KMS-11 (cell line): ENCODE results near the gene C20orf141.

Experiments
- H2AFZ ChIP-seq: fragments of 200-600 bp; sonication (generic); 2 replicates; pipeline ENCODE4 v1.6.1; 2016; ENCODE audit warnings: antibody characterized with exemption, mixed run types, low read depth
- H3K27ac ChIP-seq: fragments of 200-600 bp; sonication (generic); 2 replicates; pipeline ENCODE4 v1.6.1; 2016; ENCODE audit warnings: mild to moderate bottlenecking, mixed run types
- H3K27me3 ChIP-seq: fragments of 200-600 bp; sonication (generic); 2 replicates; pipeline ENCODE4 v1.6.1; 2017; ENCODE audit warnings: mild to moderate bottlenecking, low read depth, mixed run types, moderate library complexity; ENCODE audit not compliant: insufficient read depth
- H3K36me3 ChIP-seq: fragments of 200-600 bp; sonication (generic); 2 replicates; pipeline ENCODE4 v1.6.1; 2017; ENCODE audit warnings: mild to moderate bottlenecking, mixed run types; ENCODE audit not compliant: insufficient read depth
- H3K4me1 ChIP-seq: fragments of 200-600 bp; sonication (generic); 2 replicates; pipeline ENCODE4 v1.6.1; 2016; ENCODE audit warnings: mild to moderate bottlenecking, low read depth, mixed run types; ENCODE audit not compliant: poor library complexity, severe bottlenecking
- H3K4me2 ChIP-seq: fragments of 200-600 bp; sonication (generic); 2 replicates; pipeline ENCODE4 v1.7.0; 2016; ENCODE audit warnings: mild to moderate bottlenecking, mixed run types
- H3K4me3 ChIP-seq: fragments of 200-600 bp; sonication (generic); IDR thresholded peaks from 2 replicates; pipeline ENCODE4 v1.6.1; 2017; ENCODE audit warnings: low read depth, low read length, mixed read lengths; ENCODE audit not compliant: insufficient read depth
- H3K79me2 ChIP-seq: fragments of 200-600 bp; sonication (generic); 2 replicates; pipeline ENCODE4 v1.6.1; 2016; ENCODE audit warnings: low read depth, mixed run types; ENCODE audit not compliant: insufficient read depth
- H3K9ac ChIP-seq: fragments of 200-600 bp; sonication (generic); 2 replicates; pipeline ENCODE4 v1.6.1; 2016; ENCODE audit warnings: mild to moderate bottlenecking, mixed run types
- H4K20me1 ChIP-seq: fragments of 200-600 bp; sonication (generic); 2 replicates; pipeline ENCODE4 v1.6.1; 2016; ENCODE audit warnings: mild to moderate bottlenecking, mixed run types; ENCODE audit not compliant: insufficient read depth
- TF ChIP-seq, protein P1 (sequence below): fragments of 200-600 bp; sonication (generic); conservative IDR thresholded peaks from 2 replicates; pipeline ENCODE4 v1.6.1; 2017; ENCODE audit warnings: low read depth, mild to moderate bottlenecking, antibody characterized with exemption, low read length, moderate library complexity, mixed read lengths

The C20orf141 gene

DNA sequence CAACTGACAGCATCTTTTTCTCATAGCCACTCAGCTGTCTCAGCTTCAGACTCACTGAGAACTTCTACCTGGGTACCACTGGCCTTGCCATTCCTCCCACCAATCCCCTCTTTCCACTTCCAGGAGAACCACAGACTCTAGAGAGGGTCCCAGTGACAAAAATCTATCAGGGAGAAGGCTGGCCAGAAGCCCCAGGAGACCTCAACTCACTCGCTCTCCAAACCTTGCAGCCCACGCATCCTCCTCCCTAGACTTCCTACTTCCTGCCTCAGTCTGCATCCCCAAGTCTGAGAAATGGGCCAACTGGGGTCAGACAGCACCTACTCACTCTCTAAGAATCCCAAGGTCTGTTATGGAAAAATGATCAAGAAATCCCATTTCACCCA is 2.5 kb downstream of the C20orf141 start:
- Histone ChIP-seq H2AFZ (no peak overlapping the region), H3K27ac (no peak overlapping the region), H3K4me2 (no peak overlapping the region), H3K9ac (no peak overlapping the region), H3K36me3 (no peaks in the 10 kb centered on the region), H3K4me1 (peaks cover 5% of the 10 kb centered on the region), H3K27me3 (no peaks in the 10 kb centered on the region), H3K4me3 (no peak overlapping the region), H3K79me2 (no peaks in the 10 kb centered on the region), H4K20me1 (no peaks in the 10 kb centered on the region)
- TF ChIP-seq, protein P1, sequence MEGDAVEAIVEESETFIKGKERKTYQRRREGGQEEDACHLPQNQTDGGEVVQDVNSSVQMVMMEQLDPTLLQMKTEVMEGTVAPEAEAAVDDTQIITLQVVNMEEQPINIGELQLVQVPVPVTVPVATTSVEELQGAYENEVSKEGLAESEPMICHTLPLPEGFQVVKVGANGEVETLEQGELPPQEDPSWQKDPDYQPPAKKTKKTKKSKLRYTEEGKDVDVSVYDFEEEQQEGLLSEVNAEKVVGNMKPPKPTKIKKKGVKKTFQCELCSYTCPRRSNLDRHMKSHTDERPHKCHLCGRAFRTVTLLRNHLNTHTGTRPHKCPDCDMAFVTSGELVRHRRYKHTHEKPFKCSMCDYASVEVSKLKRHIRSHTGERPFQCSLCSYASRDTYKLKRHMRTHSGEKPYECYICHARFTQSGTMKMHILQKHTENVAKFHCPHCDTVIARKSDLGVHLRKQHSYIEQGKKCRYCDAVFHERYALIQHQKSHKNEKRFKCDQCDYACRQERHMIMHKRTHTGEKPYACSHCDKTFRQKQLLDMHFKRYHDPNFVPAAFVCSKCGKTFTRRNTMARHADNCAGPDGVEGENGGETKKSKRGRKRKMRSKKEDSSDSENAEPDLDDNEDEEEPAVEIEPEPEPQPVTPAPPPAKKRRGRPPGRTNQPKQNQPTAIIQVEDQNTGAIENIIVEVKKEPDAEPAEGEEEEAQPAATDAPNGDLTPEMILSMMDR = no peak

DNA sequence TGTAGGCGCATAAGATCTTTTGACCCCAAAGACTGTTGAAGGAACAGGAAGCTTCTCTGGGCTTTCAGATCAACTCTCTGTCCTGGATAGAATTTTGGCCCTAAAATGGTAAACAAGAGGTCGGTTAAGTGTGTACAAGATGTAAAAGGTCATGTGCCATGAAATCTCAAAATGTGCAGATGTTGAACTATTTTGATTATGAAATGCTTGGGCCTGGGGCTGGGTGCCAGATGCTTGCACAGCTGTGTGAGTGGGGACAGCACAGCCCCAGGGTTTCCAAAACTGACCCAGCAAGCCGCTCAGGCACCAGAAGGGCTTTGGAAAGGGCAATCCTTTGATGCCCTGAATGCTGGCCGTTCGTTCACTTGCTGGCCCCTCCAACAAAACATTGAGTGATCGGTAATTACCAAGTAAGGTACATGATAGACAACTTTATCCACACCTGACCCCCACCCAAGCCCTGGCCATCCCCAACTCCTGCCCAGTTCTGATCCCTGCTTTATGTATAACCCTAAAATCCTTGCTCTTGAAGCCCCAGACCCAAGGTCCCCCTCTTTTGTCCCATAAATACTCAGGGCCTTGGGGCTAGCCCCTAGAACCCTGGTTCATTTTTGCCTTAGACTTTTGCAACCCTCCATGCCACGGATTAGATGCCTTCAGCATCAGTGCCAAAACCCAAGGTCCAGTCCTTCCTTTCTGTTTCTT is 3.3 kb downstream of the C20orf141 start:
- H2AFZ ChIP-seq = no peak overlapping the region
- H3K4me2 ChIP-seq = no peak overlapping the region
- no peak overlapping the region for H3K27ac ChIP-seq
- H3K4me1 ChIP-seq = peaks cover 5% of the 10 kb centered on the region
- H3K27me3 ChIP-seq = no peaks in the 10 kb centered on the region
- TF ChIP-seq, protein P1 = no peak
- H3K36me3 ChIP-seq = no peaks in the 10 kb centered on the region
- no peak overlapping the region for H3K9ac ChIP-seq
- H3K4me3 ChIP-seq = no peak overlapping the region
- H3K79me2 ChIP-seq = no peaks in the 10 kb centered on the region
- H4K20me1 ChIP-seq = no peaks in the 10 kb centered on the region

DNA sequence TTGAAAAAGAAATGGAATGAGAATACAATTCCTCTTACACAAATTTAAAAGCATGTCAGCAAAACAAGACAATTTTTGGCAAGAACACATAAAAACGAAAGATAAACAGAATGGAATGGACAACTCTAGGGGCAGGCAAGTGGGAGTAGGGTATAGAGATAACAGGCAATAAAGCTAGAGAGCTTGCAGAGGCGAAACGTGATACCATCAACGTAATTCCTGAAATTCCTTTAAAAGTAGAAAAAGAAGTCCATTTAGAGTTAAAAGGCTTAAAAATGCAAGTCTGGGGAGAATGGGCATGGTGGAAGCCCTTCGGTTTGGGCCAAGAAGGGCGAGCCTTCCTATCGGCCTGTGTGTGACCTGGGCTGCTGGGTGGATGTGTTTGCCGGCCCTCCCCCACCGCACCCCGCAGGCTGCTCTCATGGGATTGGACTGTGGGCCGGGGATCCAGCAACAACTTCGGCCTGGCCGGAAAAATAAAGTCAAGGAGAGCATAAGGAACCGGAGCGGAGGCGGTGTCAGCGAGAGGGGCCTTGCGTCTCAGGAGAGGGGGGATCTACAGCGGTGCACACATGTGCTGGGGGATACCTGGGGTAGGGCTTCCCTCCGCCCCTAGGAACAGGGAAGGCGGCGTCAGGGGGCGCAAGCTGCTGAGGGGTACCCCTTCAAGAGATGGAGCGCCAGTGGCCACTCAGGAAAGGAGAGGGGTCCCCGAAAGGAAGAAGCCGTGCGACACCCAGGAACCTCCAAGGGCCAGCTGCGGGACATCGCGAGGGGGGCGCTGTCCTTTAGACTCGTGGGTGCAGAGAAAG is 5.5 kb downstream of the C20orf141 start:
- Histone ChIP-seq H3K9ac (no peak overlapping the region), H2AFZ (no peak overlapping the region), H3K4me2 (no peak overlapping the region), H3K79me2 (no peaks in the 10 kb centered on the region), H3K27ac (no peak overlapping the region), H3K4me3 (no peak overlapping the region), H3K36me3 (no peaks in the 10 kb centered on the region), H3K27me3 (no peaks in the 10 kb centered on the region), H4K20me1 (no peaks in the 10 kb centered on the region), H3K4me1 (peaks cover 5% of the 10 kb centered on the region)
- TF ChIP-seq, protein P1 = no peak

DNA sequence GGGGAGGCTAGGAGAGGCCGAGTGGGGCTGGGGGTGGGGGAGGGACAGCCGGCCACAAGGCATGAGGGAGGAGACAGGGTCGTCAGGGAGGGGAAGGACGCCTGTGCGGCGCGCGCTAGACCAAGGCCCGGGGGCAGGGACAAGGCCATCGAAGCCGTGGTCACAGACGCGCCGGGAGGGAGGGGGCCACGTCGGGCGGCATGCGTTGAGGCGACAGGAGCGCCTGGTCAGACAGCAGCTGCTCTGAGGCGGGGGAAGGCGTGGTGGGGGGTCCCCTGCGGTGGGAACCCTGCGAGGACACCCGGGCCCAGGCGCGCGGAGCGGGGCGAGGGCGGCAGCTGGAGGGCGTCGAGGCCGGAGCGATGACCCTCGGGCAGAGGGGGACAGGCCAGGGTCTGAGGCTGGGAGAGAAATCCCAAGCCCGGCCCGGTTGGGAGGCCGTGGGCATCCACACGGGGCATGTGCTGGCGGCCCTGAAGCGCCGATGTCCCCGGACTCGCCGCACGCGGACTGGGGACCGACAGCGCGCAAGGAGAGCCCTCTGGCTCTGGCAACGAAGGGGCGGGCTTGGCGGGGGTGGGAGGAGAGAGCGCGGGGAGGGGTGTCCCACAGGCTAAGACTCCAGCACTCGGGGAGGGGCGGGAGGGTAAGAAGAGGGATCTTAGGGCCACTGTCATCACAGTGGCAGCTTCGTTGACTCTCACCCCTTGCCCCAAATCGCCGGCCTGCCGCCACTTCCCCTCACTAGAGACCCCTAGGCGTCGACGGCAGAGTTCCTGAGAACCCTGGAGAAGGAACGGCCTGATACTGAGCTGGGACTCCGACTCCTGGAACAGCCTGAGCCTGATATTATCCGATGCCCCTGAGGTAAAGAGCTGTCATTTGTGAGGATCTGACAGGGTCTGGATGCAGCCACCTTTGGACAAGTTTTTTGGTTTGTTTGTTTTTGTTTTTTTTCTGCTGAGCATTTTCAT is 6.4 kb downstream of the C20orf141 start:
- Histone ChIP-seq H4K20me1 (no peaks in the 10 kb centered on the region), H2AFZ (no peak overlapping the region), H3K4me3 (no peak overlapping the region), H3K4me1 (peaks cover 11% of the 10 kb centered on the region), H3K27ac (no peak overlapping the region), H3K4me2 (no peak overlapping the region), H3K79me2 (no peaks in the 10 kb centered on the region), H3K36me3 (no peaks in the 10 kb centered on the region), H3K27me3 (no peaks in the 10 kb centered on the region), H3K9ac (no peak overlapping the region)
- TF ChIP-seq, protein P1 = no peak
